Stimulated activated naive CD8-positive, alpha-beta T cell treated with anti-CD3 and anti-CD28 coated beads, Interleukin-15, Interleukin-2, amounts not matched to agents 100 U/mL and 50 U/mL, for 24 hours (primary cell): ENCODE data around the gene CNN2.

Experiments
- ATAC-seq: fragments of 150-1000 bp; cut with Tn5 transposase; one replicate; pipeline ENCODE4 v1.10.0; 2021
- DNase-seq: peaks from one replicate; pipeline ENCODE4 v3.0.0; 2021

The CNN2 gene

GRCh38 chr19:1025960-1026782, at the start of gene CNN2:
TSS of gene CNN2 (plus strand) at chr19:1026608. CDS start at chr19:1026662, 54 bp downstream.
- peak; percentile 66 for ATAC-seq
- DNase-seq = peak; percentile 81

GRCh38 chr19:977058-977464, 49.3 kb upstream of the CNN2 start:
- no peak for ATAC-seq
- DNase-seq = no peak

GRCh38 chr19:979318-979741, 47.1 kb upstream of the CNN2 start:
- no peak for ATAC-seq
- no peak for DNase-seq

- no peak for ATAC-seq
Observed at GRCh38 chr19:980133-980998, 46.0 kb upstream of the CNN2 start.

GRCh38 chr19:982567-983170, 43.7 kb upstream of the CNN2 start:
- ATAC-seq (peak; percentile 84), DNase-seq (peak; percentile 89)

More at GRCh38 chr19:980133-980998, 46.0 kb upstream of the CNN2 start:
- no peak for DNase-seq

DNA sequence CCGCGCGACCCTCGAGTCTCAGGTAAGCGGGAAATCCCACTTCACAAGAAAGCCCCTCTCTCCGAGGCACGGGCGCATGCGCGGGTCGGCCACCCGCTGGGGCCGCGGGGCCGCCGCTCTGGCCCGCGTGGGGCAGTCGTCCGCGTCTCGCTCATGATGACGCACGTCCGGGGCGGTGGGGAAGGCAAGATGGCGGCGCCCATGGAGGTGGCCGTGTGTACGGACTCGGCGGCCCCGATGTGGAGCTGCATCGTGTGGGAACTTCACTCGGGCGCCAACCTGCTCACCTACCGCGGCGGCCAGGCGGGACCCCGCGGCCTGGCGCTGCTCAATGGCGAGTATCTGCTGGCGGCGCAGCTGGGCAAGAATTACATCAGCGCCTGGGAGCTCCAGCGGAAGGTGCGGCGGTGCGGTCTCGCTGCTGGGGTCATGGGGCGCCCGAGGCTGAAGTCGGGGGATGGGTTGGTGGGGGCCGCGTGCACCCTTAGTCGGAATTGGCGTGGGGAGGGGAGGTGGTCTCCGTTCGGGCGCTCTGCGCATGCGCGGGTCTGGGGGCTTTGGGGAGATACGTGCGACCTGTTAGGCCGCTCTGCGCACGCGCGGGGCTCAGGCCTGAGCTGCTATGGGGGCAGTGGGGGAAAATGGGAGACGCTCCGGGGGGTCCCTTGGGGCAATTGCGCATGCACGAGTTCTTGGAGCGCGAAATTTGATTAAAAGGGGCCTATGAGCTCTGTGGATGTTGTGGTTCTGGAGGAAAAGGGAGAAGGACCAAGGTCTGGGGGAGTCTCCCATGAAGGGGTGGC, 42.0 kb upstream of the CNN2 start, which contains the start of gene WDR18:
WDR18 (plus strand) TSS at position 181 of the 803 bp plus-strand sequence; CDS start at position 190, 9 bp downstream.
- peak; percentile 95 for DNase-seq

GRCh38 chr19:986083-986482, 40.3 kb upstream of the CNN2 start:
- no peak for ATAC-seq
- DNase-seq = no peak

More for the DNA sequence above, 42.0 kb upstream of the CNN2 start, which contains the start of gene WDR18:
- peak; percentile 86 for ATAC-seq

GRCh38 chr19:988081-988480, 38.3 kb upstream of the CNN2 start:
- ATAC-seq (no peak), DNase-seq (no peak)

DNA sequence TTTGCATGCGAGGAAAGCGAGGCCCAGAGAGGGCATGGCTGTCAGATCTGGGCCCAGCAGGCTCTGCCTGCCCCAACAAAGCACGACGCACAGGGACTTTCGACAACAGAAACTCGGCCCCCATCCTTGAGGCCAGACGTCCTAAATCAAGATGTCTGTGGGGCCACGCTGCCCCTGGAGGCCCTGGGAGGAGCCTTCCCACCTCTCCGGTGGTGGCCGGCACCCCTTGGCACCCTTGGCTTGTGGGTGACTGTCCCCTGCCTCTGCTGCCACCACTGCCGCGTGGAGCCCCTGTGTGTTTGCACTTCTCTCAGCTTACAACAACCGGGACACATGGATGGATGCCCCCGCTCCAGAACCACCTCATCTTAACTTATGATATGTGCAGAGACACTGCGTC, 37.9 kb upstream of the CNN2 start:
- DNase-seq (no peak), ATAC-seq (no peak)

- no peak for ATAC-seq
- DNase-seq = no peak
Observed at GRCh38 chr19:989381-990081, 36.9 kb upstream of the CNN2 start.

GRCh38 chr19:990119-990571, 36.3 kb upstream of the CNN2 start:
- ATAC-seq = no peak
- no peak for DNase-seq

GRCh38 chr19:990746-991145, 35.7 kb upstream of the CNN2 start:
- ATAC-seq (no peak), DNase-seq (no peak)

GRCh38 chr19:991174-991931, 35.1 kb upstream of the CNN2 start:
- ATAC-seq = peak; percentile 42
- peak; percentile 81 for DNase-seq

- no peak for DNase-seq
- ATAC-seq = no peak
Observed at GRCh38 chr19:991932-992669, 34.3 kb upstream of the CNN2 start.

DNA sequence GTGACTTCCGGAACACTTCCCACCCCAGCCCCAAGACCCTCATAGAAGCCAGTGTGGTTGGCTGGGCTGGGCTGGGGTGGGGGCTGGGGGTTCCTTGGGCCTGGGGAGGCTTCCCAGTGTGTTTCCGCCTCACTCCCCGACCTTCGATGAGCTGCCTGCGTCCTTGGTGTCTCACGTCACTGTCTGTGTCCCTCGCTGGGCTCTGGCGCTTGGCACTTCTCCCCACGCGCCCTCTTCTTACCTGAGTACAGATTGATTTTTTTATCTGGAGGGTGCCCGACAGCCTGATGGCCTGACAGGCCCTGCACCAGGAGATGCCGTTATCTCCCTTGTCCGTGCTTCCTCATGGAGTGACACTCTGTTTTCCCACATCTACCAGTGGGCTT, 33.7 kb upstream of the CNN2 start:
- no peak for ATAC-seq
- no peak for DNase-seq

- DNase-seq (no peak), ATAC-seq (no peak)
Observed at GRCh38 chr19:993361-993830, 33.0 kb upstream of the CNN2 start.

- DNase-seq (no peak), ATAC-seq (no peak)
Observed at GRCh38 chr19:993831-994393, 32.5 kb upstream of the CNN2 start.

- DNase-seq (no peak), ATAC-seq (no peak)
Observed at GRCh38 chr19:994516-994915, 31.9 kb upstream of the CNN2 start.
